ENCODE results near the gene TSC22D4. TPM values are rescaled to one million over a fixed set of nuclear protein-coding genes. Genes with fewer than 3 reads are reported as not detected.

Gene TSC22D4
- total RNA-seq, 1 donor from 2014 or later, result 103 TPM

- no peak for DNase-seq (ENCODE audit: low spot score)
- H3K27ac Mint-ChIP-seq, result no peak overlapping the region
- H3K27me3 Mint-ChIP-seq (ENCODE audit: low read depth), result peaks cover 4% of the 10 kb centered on the region
- H3K9me3 Mint-ChIP-seq, result no peaks in the 10 kb centered on the region
- intact Hi-C loops (cut with micrococcal nuclease), result no loop called here
- no peaks in the 10 kb centered on the region for H3K36me3 Mint-ChIP-seq (ENCODE audit: low read depth)
- H3K4me3 Mint-ChIP-seq (ENCODE audit: low read depth), result no peak overlapping the region
- H3K4me1 Mint-ChIP-seq (ENCODE audit: low read depth), result no peaks in the 10 kb centered on the region
Measured at GRCh38 chr7:100419660-100420226, 59.3 kb downstream of the TSC22D4 start.

GRCh38 chr7:100418930-100419659 lies 59.9 kb downstream of the TSC22D4 start:
- H3K4me1 Mint-ChIP-seq (ENCODE audit: low read depth), result no peaks in the 10 kb centered on the region
- H3K4me3 Mint-ChIP-seq (ENCODE audit: low read depth), result no peak overlapping the region
- intact Hi-C loops (cut with micrococcal nuclease), result no loop called here
- DNase-seq (ENCODE audit: low spot score), result no peak
- no peaks in the 10 kb centered on the region for H3K36me3 Mint-ChIP-seq (ENCODE audit: low read depth)
- H3K27me3 Mint-ChIP-seq (ENCODE audit: low read depth), result peaks cover 4% of the 10 kb centered on the region
- H3K27ac Mint-ChIP-seq, result no peak overlapping the region
- no peaks in the 10 kb centered on the region for H3K9me3 Mint-ChIP-seq

Other genes starting within 250 kb of the TSC22D4 start
- gene SPDYE3, start 171.5 kb downstream of the TSC22D4 start, total RNA-seq, result not detected in 2 replicates
- gene PILRB, start 121.1 kb downstream of the TSC22D4 start, total RNA-seq, result 86.2 and 87.5 TPM in 2 replicates
- 12.3 TPM in 2 replicates for gene PILRA, start 105.7 kb downstream of the TSC22D4 start, total RNA-seq
- 1.1 and 3.5 TPM in 2 replicates for gene ZCWPW1, start 50.5 kb downstream of the TSC22D4 start, total RNA-seq
- 50.9 and 51.0 TPM in 2 replicates for gene MEPCE, start 49.4 kb downstream of the TSC22D4 start, total RNA-seq
- gene PPP1R35, start 42.7 kb downstream of the TSC22D4 start, total RNA-seq, result 59.8 and 63.6 TPM in 2 replicates
- gene SPACDR, start 15.0 kb downstream of the TSC22D4 start, total RNA-seq, result 3.2 and 4.5 TPM in 2 replicates
- gene NYAP1, start 4.7 kb upstream of the TSC22D4 start, total RNA-seq, result 0.27 and 0.34 TPM in 2 replicates
- gene AGFG2, start 60.0 kb upstream of the TSC22D4 start, total RNA-seq, result 75.5 and 75.7 TPM in 2 replicates
- 11.3 and 11.8 TPM in 2 replicates for gene SAP25, start 94.7 kb upstream of the TSC22D4 start, total RNA-seq
- 105 and 106 TPM in 2 replicates for gene LRCH4, start 106.9 kb upstream of the TSC22D4 start, total RNA-seq
- 0.37 and 0.91 TPM in 2 replicates for gene FBXO24, start 107.1 kb upstream of the TSC22D4 start, total RNA-seq
- 8.6 and 10.3 TPM in 2 replicates for gene PCOLCE, start 123.1 kb upstream of the TSC22D4 start, total RNA-seq
- 14.1 TPM in 2 replicates for gene MOSPD3, start 133.3 kb upstream of the TSC22D4 start, total RNA-seq
- 16.7 and 19.7 TPM in 2 replicates for gene TFR2, start 162.3 kb upstream of the TSC22D4 start, total RNA-seq
- not detected in 2 replicates for gene ACTL6B, start 177.2 kb upstream of the TSC22D4 start, total RNA-seq
- 221 and 224 TPM in 2 replicates for gene GNB2, start 194.5 kb upstream of the TSC22D4 start, total RNA-seq
- gene GIGYF1, start 215.0 kb upstream of the TSC22D4 start, total RNA-seq, result 51.0 and 53.9 TPM in 2 replicates
- 67.6 and 68.7 TPM in 2 replicates for gene POP7, start 226.9 kb upstream of the TSC22D4 start, total RNA-seq
- gene EPO, start 241.3 kb upstream of the TSC22D4 start, total RNA-seq, result 0.14 TPM in 1 of 2 replicates, not detected in the other

Data from activated T-helper 2 cell treated with anti-CD3 and anti-CD28 coated beads, Interferon-gamma antibody, Interleukin-2, Interleukin-4, amounts not matched to agents 10 μg/mL and 5 μg/mL and 100 μg/mL, durations not matched to agents 14 hours and 24 hours and 36 hours (primary cell).